ENCODE measurements around the gene KDELR3. TPM values are rescaled to one million over a fixed set of nuclear protein-coding genes. Genes with fewer than 3 reads are reported as not detected.

Gene KDELR3
- polyA plus RNA-seq, 1 donor from 2014 or later, result not detected

GRCh38 chr22:38432264-38432663 lies 35.6 kb upstream of the KDELR3 start:
- no peaks in the 10 kb centered on the region for H3K79me2 ChIP-seq (replicated peaks; ENCODE audit: insufficient read depth, low read length)
- no peak overlapping the region for H2AFZ ChIP-seq (ENCODE audit: low read depth, low read length)
- H3K4me2 ChIP-seq (ENCODE audit: low read length), result no peak overlapping the region
- no peaks in the 10 kb centered on the region for H3K27me3 ChIP-seq (ENCODE audit: insufficient read depth, low read depth, low read length)
- H3K9me3 ChIP-seq (ENCODE audit: low read length), result no peaks in the 10 kb centered on the region
- TF ChIP-seq EZH2 (IDR thresholded peaks at IDR 0.05; ENCODE audit: borderline replicate concordance, insufficient read depth, low read length, poor library complexity, severe bottlenecking) (no peak), CTCF (IDR thresholded peaks at IDR 0.05; ENCODE audit: poor library complexity, severe bottlenecking) (no peak), TAF1 (IDR thresholded peaks at IDR 0.05; ENCODE audit: low read depth) (no peak), EP300 (conservative IDR thresholded peaks at IDR 0.05; ENCODE audit: poor library complexity, severe bottlenecking) (no peak), SMC3 (conservative IDR thresholded peaks at IDR 0.05; ENCODE audit: poor library complexity) (no peak), MXI1 (conservative IDR thresholded peaks at IDR 0.05; ENCODE audit: poor library complexity, severe bottlenecking) (no peak), RAD21 (conservative IDR thresholded peaks at IDR 0.05) (no peak), REST (IDR thresholded peaks at IDR 0.05; ENCODE audit: borderline replicate concordance) (no peak), POLR2AphosphoS5 (IDR thresholded peaks at IDR 0.05) (no peak)
- no peaks in the 10 kb centered on the region for H3K36me3 ChIP-seq (ENCODE audit: insufficient read depth, low read length)
- H3K4me3 ChIP-seq (ENCODE audit: low read length), result no peak overlapping the region
- no peaks in the 10 kb centered on the region for H3F3A ChIP-seq (ENCODE audit: insufficient read depth, low read length, poor library complexity, severe bottlenecking)
- no peaks in the 10 kb centered on the region for H4K20me1 ChIP-seq (ENCODE audit: insufficient read depth)
- H3K27ac ChIP-seq (ENCODE audit: low read length), result no peak overlapping the region
- H3K9ac ChIP-seq (ENCODE audit: low read length), result no peak overlapping the region
- H3K9me2 ChIP-seq (ENCODE audit: insufficient read depth, low read length), result no peaks in the 10 kb centered on the region

- Histone ChIP-seq H3K27ac (ENCODE audit: low read length) (no peak overlapping the region), H2AFZ (ENCODE audit: low read depth, low read length) (no peak overlapping the region), H3K9ac (ENCODE audit: low read length) (no peak overlapping the region), H3K79me2 (replicated peaks; ENCODE audit: insufficient read depth, low read length) (no peaks in the 10 kb centered on the region), H4K20me1 (ENCODE audit: insufficient read depth) (no peaks in the 10 kb centered on the region), H3K4me3 (ENCODE audit: low read length) (no peak overlapping the region), H3K36me3 (ENCODE audit: insufficient read depth, low read length) (no peaks in the 10 kb centered on the region), H3K4me2 (ENCODE audit: low read length) (no peak overlapping the region), H3K27me3 (ENCODE audit: insufficient read depth, low read depth, low read length) (no peaks in the 10 kb centered on the region), H3K9me2 (ENCODE audit: insufficient read depth, low read length) (no peaks in the 10 kb centered on the region), H3K9me3 (ENCODE audit: low read length) (no peaks in the 10 kb centered on the region), H3F3A (ENCODE audit: insufficient read depth, low read length, poor library complexity, severe bottlenecking) (no peaks in the 10 kb centered on the region)
- TF ChIP-seq EZH2 (IDR thresholded peaks at IDR 0.05; ENCODE audit: borderline replicate concordance, insufficient read depth, low read length, poor library complexity, severe bottlenecking), result no peak
- no peak for TF ChIP-seq TAF1 (IDR thresholded peaks at IDR 0.05; ENCODE audit: low read depth)
- TF ChIP-seq EP300 (conservative IDR thresholded peaks at IDR 0.05; ENCODE audit: poor library complexity, severe bottlenecking), result no peak
- TF ChIP-seq RAD21 (conservative IDR thresholded peaks at IDR 0.05), result no peak
- no peak for TF ChIP-seq CTCF (IDR thresholded peaks at IDR 0.05; ENCODE audit: poor library complexity, severe bottlenecking)
- TF ChIP-seq REST (IDR thresholded peaks at IDR 0.05; ENCODE audit: borderline replicate concordance), result no peak
- TF ChIP-seq MXI1 (conservative IDR thresholded peaks at IDR 0.05; ENCODE audit: poor library complexity, severe bottlenecking), result no peak
- TF ChIP-seq POLR2AphosphoS5 (IDR thresholded peaks at IDR 0.05), result no peak
- no peak for TF ChIP-seq SMC3 (conservative IDR thresholded peaks at IDR 0.05; ENCODE audit: poor library complexity)
Observed at GRCh38 chr22:38433871-38434270, 34.0 kb upstream of the KDELR3 start.
